Measurements from ENCODE around the gene SS18. TPM values are rescaled to one million over a fixed set of nuclear protein-coding genes. Genes with fewer than 3 reads are reported as not detected.

SS18 gene
- total RNA-seq, 1 donor from 2014 or later = 67.9 TPM

DNA sequence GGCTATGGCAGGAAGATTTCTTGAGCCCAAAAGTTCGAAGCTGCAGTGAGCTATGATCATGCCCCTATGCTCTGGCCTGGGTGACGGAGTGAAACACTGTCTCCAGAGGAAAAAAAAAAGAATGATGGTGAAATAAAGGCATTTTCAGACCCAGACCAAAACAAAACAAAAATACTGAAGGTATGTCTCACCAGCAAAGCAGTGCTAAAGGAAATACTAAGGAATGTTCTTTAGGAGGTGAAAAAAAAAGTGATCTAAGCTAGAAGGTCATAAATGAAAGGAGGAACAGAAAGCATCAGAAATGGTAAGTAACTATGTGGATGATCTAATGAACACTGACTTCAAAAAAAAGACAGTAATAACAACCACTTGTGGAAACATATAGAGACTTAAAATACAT lies 18.7 kb downstream of the SS18 start:
- no peak for DNase-seq (ENCODE audit: low read depth)

- DNase-seq (ENCODE audit: low read depth) = no peak
These were observed 19.4 kb downstream of the SS18 start for GRCh38 chr18:26071020-26071419.

DNA sequence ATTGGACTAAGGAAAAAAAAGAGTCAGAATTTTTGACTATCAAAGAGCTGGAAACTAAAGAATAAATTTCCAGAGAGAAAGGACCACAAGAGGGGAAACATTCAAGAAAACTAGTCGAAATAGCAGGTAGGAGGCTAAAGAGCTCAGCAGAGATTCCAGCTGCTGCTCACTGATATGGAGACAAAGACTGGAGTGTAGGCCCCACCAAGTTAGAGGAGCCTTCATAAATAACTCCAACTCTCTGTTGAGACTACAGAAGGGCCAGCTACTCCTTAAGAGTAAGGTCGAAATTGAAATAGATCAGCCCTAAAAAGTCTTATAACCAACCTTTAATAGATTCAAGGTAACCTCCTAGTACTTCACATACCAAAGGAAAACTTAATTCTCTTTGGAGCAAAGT lies 31.1 kb downstream of the SS18 start:
- no peak for DNase-seq (ENCODE audit: low read depth)

- no peak for DNase-seq (ENCODE audit: low read depth)
These were observed 33.1 kb downstream of the SS18 start for GRCh38 chr18:26057344-26057773.

DNA sequence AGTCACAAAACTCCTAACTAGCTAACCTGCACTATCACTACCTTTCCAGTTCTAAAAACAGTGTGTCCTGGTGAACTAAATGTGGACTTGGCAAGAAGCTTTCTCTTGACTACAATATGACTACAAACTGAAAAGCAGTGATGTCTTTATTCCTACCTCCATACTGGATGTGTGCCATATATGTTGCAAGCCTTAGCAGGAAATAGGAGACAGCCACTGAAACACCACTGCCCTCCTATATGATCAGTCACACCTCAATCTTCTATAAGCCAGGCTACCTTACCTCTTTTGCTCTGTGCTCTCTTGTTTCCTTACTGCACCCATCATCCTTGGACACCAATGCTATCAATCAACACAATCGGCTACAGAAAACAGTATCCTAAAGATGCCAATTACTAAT lies 34.1 kb downstream of the SS18 start:
- DNase-seq (ENCODE audit: low read depth) = no peak

DNA sequence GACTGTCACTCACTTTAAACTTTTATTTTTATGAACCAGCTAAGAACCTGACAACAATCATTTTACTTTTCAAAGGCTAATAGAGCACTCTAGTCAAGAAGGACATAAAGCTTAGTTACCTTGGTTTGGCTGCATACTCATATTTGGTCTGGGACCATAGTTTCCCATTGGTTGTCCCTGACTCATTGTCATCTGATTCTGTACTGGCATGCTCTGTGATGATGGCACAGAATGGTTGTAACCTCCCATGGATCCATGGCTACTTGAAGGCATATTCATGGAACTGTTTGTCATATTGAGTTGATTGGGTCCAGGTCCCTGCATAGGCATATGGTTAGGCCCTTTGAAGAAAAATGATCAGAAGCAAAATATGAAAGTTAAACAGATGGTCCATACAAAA lies 37.9 kb downstream of the SS18 start:
- DNase-seq (ENCODE audit: low read depth) = peak; percentile 20

GRCh38 chr18:26051843-26052242 lies 38.6 kb downstream of the SS18 start:
- DNase-seq (ENCODE audit: low read depth) = no peak

DNA sequence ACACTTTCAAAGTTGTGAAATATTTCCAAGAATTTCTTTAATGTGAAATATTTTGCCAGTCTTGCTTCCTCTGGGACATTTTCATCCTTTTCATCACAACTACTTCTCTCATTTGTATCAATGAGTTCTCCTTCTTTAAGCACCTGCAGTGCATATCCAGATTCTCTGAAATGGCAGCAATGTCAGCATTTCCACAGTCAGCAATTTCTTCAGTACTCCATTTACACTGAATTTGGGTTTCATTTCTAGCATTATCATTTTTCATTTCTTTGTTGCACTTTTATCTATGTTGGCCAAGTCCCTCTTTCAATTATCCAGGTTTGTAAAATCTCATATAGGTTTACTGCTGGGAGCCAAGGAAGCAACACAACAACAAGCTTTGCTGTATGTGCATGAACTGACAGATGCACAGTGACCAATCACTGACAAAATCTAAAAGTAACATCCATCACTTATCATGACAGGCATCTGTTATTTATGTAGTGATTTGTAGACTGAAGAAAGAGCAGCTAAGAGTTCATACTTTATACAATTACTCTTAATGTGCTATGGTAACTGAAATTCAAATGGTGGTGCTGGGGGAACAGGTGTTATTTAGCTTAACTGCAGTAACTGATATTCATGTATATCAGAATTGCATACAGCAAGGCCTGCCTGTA lies 43.9 kb downstream of the SS18 start:
- DNase-seq (ENCODE audit: low read depth) = no peak

DNA sequence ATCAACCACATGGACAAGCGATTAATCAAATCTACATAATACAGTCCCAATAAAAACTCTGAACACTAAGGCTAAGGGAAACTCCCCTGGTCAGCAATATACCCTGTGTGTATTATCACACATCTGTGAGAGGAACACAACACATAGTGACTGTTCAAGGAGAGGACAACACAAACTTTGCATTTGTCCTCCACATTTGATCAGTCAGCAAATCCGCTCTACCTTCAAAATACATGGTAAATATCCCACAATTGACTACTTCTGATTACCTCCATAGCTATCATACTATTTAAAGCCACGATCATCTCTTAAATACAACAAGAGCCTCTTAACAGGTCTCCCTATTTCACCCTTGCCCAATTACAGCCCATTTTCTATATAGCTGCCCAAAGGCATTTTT lies 45.6 kb downstream of the SS18 start:
- DNase-seq (ENCODE audit: low read depth) = no peak

- DNase-seq (ENCODE audit: low read depth) = no peak
These were observed 50.3 kb downstream of the SS18 start for GRCh38 chr18:26040051-26040656.

- DNase-seq (ENCODE audit: low read depth) = no peak
These were observed 51.2 kb downstream of the SS18 start for GRCh38 chr18:26039203-26039602.

DNA sequence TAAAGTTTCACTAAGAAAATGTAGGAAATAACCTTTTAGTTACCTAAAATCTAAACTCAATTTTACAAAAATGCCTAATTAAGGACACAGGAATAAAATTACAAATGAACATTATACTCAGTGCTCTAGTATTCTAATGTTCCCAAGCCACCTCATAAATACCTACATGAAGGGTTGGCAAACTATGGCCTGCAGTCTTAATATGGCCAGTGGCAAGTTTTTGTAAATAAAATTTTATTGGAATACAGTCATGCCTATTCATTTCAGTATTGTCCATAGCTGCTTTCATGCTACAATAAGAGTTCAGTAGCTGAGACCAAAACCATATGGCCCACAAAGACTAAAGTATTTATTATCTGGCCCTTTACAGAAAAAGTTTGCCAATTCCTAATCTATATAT lies 53.8 kb downstream of the SS18 start:
- no peak for DNase-seq (ENCODE audit: low read depth)

GRCh38 chr18:26034850-26035497 lies 55.4 kb downstream of the SS18 start:
- DNase-seq (ENCODE audit: low read depth) = no peak

DNA sequence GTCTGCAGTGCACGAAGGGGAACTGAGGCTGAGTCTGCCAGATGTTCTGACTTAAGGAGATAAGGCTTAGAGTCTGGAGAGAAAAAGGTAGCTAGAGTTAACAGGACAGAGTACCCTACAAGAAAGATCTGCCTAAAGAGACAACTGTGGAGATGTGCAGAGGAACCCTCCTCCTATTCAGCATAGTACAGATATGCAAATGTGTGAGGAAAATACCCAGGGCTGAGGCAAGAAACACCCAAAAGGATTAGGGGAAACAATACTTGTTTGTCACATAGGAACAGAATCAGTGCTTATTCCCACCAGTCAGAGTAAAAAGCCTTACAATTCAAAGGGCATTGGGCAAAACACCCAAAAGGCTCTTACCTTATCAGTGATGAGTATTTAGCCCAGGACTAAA lies 67.8 kb downstream of the SS18 start:
- no peak for DNase-seq (ENCODE audit: low read depth)

DNA sequence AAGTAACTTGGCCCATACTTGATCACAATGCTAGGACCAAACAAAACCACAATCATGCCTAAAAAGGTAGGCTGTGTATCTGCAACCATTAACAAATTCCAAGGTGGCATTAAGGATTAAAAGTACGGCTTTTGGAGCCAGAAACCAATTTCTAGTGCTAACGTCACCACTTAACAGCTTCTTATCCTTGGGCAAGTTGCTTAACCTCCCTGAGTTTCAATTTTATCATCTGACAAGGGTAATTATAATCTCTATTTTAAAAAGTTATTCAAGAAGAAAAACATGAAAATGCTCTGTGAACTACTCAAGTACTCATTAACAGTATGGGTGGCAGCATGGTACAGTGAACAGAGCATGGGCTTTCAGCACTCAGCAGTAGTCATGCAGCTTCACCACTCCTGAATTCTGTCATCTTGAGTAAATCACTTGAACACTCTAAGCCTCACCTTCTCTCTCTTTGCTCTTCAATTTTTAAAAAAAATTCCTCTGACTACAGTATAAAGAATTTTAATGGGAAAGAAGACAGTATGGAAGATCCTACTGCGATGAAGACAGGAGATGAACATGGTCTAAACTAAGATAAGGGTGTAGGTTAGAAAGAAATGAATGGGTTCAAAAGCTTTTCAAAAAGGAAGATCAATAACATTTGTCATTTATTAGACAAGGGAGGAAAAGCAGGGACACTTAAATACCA lies 69.2 kb downstream of the SS18 start:
- DNase-seq (ENCODE audit: low read depth) = no peak

- DNase-seq (ENCODE audit: low read depth) = no peak
These were observed 72.5 kb downstream of the SS18 start for GRCh38 chr18:26017929-26018328.

GRCh38 chr18:26014462-26014861 lies 76.0 kb downstream of the SS18 start:
- DNase-seq (ENCODE audit: low read depth) = no peak

DNA sequence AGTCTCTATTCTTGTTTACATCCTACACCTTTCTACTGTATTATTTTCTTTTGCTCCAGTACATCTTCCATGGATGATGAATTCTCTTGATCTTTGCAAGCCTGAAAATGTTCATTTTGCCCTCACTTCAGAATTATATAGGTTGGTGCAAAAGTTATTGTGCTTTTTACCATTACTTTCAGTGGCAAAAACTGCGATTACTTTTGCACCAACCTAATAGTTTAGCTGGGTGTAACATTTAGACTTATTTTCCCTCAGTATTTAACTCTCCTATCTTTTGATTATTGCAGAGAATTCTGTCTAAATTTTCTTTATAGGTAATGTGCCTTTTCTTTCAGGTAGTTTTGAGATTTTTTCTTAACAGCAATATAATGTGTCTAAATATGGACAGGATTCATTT lies 81.8 kb downstream of the SS18 start:
- no peak for DNase-seq (ENCODE audit: low read depth)

DNA sequence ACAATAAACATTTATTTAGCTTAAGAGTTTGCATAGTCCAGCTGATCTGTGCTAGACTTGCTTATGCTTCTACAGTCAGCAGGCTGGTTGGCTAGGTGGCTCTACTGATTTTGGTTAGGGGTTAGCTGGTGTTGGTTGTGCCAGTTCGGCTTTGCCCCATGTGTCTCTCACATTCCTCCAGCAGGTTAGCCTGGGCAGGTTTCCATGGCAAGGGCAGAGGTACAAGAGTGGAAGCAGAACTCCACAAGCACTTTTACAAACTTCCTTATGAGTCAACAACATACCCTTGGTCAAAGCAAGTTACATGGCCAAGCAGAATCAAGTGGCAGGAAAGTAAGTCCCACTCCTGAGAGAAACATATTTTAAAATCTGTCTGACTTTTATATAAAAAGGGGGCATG lies 82.3 kb downstream of the SS18 start:
- no peak for DNase-seq (ENCODE audit: low read depth)

DNA sequence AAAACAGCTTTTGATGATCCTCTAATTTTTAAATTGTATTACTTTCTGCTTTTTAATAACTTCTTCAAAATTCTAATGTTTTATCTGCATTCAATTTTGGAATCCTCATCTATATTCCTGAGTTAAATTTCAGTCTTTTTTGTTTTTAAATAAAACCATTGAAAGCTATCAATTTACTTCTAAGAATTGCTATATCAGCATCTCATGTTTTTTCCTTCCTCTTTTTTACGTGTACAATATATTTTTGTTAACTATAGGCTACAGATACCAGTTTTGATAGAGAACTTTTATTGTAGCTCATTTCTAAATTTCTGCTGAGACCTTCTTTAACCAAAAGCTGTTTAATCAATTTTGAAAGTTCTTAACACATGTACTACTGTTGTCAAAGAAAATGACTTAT lies 84.5 kb downstream of the SS18 start:
- no peak for DNase-seq (ENCODE audit: low read depth)

DNA sequence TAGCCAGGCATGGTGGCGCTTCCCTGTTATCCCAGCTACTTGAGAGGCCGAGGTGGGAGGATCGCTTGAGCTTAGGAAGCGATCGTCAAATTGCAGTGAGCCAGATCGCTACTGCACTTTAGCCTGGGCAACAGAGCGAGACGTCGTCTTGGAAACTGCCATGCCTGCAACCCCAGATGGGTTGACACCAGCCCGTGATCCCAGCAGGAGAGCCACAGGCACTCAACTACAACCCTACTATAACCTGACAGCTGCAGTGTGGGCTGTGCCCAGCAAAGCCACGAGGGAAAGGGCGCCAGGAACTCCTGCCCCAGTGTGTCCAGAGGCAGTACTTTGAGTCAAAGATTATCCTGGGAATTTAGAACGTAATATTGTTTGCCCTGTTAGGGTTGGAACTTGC lies 85.6 kb downstream of the SS18 start:
- DNase-seq (ENCODE audit: low read depth) = peak; percentile 63

DNA sequence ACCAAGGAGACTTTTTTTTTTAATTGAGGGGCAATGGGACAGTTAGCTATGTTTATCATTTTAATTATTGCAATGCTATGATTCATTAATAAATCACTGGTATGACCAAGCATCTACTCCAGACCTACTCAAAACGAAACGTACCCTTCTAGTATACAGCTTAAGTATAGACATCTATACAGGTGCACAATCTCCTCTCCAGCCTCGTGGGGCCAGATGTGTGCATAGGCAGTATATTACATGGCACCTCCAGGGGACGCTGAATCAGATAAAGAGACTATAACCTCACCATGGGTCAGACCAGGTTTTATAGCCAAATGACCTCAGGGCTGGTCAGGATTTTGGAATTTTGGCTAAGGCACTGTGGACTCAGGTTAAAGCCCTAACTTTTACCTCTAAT lies 86.6 kb downstream of the SS18 start:
- DNase-seq (ENCODE audit: low read depth) = no peak
